PFSK-1 (cell line): ENCODE measurements around the gene GALNTL6.

Source experiments
- POLR2AphosphoS5 ChIP-seq: IDR thresholded peaks from 2 replicates; pipeline ENCODE4 v1.6.1; 2012; ENCODE audit warnings: low read depth, mild to moderate bottlenecking, control low read depth, low read length, moderate library complexity
- TAF1 ChIP-seq: IDR thresholded peaks from 2 replicates; pipeline ENCODE4 v1.6.1; 2012; ENCODE audit warnings: low read length, control low read depth, borderline replicate concordance; ENCODE audit not compliant: insufficient read depth

DNA sequence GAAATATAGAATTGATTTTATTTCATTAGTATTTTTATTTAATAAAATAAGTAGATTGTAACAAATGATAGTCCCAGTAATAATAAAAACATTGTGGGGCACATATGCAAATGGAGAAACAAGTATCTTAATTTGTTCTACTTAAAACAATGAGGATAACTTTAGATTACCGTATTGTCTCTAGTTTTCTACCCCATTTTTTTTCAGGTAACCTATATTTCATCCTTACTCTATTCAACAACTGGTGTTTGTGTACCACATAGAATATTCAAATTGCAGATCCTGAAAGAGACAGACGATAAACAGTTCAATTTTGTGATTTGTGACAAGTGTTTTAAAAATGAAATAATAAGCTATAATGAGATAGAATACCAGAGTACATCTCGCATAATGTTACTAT is 671.8 kb downstream of the GALNTL6 start:
- TF ChIP-seq TAF1: no peak
- TF ChIP-seq POLR2AphosphoS5: no peak
